HG02870 (cell line): ENCODE data around the gene TSSC4.

ENCODE experiments used
- ATAC-seq: cut with Tn5 transposase; IDR thresholded peaks from one replicate; pipeline ENCODE4 v1.9.1; 2021; ENCODE audit warnings: mild to moderate bottlenecking, moderate library complexity; ENCODE audit not compliant: unreplicated experiment

TSSC4 gene

DNA sequence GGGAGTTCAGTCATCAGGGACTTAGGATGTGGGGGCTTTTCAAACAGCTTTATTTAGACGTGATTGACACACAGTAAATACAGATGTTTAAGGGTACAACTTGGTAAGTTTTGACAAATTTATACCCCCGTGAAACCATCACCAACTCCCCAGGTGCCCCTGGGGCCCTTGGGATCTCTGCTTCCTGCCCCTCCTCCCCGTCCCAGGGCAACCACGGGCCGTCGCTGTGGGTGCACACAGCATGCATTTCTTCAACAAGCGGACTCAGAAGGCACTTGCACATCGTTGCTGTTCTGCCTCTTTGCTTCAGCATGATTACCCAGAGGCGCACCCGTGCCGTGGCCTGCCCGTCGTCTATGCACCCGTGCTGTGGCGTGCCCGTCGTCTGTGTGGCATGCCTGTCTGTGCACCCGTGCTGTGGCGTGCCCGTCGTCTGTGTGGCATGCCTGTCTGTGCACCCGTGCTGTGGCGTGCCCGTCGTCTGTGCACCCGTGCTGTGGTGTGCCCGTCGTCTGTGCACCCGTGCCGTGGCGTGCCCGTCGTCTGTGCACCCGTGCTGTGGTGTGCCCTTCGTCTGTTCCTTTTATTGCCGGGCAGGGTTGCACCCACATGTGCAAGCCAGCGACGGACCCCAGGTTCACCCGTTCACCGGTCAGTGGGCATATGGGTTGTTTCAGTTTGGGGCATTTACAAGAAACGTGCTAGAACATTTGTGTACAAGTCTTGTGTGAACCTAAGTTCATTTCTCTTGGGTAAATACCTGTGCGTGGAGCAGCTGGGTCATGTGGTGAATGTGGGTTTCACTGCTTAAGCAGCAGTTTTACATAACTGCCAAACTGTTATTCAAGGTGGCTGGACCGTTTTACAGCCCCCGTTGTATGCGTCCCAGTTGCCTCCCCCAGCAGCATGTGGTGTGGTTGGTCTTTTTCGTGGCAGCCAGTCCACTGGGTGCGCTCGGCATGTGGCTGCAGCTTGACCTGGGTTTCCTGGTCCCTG, 15.1 kb upstream of the TSSC4 start:
- ATAC-seq, result peak; percentile 48

DNA sequence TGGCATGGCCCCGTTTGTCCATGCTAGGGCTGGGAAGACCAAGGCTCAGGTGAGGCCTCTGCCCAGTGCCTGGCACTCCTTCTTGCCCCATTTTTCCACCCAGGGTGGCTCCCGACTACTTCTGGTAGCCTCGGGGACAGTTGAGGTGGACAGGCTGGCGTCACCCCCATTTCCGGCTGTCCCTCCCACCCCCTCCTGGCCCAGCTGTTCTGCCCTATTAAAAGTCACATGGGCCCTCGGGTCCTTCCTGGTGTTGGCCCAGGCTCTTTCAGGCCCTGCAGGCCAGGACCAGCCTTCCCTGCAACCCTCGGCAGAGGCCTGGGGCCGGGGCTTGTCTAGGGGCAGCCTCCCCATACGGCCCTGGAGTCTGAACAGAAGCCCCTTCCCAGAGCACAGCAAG, 14.0 kb upstream of the TSSC4 start:
- no peak for ATAC-seq

DNA sequence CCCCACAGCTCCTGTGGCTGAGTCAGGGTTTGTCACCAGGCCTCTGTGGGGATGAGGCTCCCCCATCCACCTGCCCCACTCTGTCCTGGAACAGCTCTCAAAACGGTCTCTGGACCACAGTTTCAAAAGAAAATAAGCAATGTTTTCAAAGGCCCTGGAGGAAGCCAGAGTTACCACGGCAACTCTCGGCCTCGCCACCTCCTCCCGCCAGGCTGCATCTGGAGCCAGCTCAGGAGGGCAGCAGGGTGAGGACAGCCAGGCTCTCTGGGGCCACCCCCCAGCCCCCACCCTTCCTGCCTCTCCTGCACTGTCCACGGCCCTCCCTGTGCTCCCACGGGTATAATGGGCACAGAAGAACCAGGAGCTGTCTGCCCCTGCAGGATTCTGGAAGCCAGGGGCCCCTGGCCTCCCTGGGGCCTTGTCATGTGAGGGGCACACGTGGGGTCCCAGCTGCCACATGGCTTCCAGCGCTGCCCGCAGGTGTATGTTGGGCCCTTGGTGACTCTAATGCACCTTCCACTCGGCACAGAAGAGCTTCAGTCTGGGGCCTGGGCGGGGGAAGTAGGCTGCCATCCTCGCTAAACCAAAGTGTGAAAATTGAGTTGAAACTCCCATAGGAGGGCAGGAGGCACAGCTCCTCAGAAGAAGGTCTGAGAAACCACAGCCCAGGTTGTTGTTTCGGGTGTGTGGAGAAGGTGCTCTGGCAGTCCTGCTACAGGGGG, 13.1 kb upstream of the TSSC4 start:
- no peak for ATAC-seq

DNA sequence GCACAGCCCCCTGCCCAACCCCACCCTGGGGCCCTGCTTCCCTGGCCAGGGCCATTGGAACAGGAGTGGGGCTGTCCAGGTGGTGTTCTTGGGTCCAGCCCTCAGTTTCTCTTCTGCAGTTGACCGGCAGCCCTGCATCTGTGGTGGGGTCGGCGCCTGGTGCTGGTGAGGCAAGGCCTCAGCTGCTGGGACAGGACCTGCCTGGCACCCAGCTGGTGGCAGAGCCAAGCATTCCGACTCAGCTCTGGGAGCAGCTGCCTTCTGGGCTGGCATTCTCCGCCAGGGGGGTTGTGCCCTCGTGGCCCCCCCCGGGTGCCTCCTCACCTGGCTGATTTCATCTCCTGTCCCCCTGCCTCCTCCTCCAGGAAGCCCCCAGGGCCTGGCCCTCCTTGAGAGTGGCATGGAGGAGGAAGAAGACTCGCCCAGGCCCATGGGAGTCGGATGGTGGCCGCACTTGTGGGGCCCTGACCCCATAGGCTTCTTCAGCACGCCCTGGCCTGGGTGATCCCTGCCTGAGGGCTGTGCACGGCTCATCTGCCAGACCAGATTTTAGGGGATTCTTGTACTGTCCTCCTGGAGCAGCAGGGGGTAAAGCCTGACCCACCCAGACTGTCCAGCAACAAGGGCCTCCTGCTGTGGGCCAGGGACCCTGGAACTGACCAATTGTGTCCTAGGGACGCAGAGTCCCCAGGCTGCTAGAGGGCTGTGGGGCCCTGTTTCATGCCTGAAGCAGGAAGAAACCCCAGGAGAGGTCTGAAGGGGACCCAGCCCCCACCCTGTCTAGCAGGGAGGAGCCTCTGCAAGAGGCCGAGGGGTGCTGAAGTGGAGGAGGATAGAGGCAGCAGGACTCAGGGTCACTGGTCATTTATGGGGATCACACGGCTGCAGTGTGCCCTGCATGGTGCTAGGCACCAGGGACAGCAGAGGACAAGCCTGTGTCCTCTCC, 11.8 kb upstream of the TSSC4 start:
- ATAC-seq, result no peak

DNA sequence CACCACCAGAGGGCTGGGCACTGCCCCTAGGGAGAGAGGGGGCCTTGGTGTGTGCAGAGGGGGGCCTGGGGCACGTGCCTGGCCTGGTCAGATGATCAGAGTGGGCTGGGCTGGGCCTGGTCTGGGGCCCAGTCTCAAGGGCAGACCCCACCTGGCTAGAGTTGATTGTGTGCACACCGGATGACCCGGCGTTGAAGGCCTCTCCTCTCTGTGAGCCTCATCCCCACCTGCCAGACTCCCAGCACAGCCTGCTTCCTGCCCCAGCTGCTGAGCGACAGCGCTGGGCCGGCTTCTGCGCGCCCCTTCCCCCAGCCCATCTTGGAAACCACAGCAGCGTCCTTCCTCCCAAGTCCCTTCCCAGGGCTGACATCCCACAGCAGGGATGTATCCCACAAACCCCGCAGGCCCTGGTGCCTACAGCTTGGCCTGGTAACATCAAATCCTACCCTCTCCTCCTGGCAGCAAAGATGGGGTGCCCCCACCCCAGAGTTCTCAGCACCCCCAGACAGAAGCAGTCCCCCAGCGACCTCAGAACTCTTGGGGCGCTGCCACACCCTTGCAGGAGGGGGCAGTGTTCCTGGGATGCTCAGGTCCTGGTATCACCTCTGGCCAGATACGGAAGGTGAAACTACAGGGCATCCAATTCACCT, 11.0 kb upstream of the TSSC4 start:
- ATAC-seq, result no peak

DNA sequence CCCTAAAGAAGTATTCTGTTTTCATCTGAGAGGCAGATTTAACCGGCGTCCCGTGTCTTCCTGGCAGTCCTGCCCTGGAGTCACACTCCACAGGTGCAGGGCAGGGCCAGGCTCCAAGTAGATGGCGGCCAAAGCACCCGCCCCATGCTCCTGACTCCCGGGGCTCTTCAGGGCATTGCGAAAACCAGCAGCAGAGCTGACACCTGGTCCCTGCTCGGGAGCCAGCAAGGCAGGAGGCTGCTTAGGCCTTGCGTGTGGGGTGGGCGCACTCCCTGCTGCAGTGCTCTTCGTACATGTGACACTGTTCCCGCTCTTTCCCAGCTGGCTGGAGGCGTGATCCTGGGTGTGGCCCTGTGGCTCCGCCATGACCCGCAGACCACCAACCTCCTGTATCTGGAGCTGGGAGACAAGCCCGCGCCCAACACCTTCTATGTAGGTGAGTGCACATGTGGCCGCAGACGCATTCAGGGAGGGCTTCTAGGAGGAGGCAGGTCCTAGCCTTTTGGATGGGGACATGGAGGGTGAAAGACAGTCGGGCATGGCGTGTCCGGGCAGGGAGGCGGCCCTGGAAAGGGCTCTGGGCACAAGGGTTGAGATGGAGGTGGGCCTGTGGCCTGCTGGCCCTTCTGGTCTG, 10.3 kb upstream of the TSSC4 start:
- ATAC-seq, result no peak

DNA sequence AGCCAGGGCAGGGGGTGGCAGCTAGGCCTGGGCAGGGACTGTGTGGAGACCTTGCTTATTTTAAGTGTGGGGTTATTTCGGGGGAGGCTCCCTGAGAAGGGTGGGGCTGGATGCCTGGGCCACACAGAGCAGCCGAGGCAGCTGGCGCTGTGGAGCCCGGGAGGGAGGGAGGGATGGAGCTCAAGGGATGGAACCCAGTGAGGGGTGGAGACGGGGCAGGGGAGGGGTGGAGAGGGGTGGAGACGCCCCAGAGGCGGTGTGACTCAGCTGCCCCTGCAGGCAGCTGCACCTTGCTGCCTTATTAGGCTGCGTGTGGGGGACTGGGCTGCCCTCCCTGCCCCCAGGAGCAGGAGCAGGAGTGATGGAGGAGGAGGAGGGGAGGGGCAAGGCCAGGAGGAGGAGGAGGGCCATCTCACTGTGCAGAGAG, 9.8 kb upstream of the TSSC4 start:
- no peak for ATAC-seq

DNA sequence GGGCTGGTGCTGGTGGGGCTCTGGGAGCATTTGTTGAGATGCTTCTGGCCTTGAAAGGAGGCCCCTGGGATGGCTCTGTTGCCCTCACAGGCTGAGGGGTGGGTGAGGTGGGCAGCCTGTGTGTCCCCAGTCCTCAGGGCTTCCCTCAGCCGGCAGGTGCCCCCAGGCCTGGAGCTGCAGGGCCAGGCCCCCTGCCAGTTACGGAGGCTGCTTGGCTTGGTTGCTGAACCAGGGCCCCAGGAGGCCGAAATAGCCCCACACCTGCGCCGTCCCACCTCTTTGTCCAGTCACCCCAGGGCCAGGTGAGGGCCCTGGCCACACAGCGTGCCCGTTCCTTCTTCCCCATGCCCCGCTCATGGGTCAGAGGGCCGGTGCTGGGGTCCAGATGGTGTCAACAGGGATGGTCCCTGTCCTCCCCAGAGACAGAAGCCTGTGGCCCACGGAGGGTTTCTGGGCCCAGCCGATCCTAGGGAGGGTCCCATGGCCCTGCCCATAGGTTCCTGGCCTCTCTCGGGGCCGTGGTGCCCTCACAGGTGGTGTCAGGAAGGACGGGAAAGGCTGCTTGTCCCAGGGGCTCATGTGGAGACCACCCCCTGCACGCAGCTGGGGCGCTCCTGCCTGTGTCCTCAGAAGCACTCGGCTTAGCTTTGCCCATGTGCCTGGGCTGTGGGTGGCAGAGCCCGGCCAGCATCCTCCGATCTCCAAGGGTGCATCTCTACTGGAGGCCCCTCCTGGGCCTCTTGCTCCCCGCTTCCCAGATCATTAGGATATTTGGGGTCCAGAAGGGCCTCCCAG, 9.2 kb upstream of the TSSC4 start:
- ATAC-seq, result no peak

DNA sequence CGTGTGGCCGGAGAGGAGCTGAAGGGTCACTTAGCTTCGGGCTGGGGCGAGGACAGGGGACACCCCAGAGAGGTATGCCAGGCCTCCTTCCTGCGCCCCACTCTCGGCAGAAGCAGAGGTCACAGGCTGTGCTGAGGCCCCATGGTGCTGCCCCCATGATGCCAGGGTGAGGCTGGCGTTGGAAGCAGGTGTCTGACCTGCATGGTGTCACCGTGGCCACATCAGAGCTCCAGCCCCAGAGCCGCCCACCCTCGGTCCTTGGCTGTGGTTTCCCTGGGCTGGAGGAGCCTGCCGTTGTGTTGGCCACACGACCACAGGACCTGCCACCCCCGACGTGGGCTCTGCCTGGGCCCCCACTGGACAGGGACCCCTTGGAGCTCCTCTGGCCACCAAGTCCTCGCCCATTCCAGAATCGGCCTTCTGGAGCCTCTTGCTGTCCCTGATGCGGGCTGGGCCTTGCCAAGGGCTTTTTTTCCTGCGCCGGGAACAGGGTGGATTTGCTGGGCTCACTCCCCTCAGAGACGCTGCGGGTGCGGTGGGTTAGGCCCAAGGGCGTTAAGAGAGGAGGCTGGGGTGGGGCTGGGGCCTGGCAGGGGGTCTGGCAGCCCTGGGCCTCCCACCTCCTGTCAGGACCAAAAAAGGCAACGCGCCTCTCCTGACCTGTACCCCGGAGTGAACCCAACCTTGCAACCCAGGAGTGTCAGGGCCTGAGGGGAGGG, 8.2 kb upstream of the TSSC4 start:
- no peak for ATAC-seq

DNA sequence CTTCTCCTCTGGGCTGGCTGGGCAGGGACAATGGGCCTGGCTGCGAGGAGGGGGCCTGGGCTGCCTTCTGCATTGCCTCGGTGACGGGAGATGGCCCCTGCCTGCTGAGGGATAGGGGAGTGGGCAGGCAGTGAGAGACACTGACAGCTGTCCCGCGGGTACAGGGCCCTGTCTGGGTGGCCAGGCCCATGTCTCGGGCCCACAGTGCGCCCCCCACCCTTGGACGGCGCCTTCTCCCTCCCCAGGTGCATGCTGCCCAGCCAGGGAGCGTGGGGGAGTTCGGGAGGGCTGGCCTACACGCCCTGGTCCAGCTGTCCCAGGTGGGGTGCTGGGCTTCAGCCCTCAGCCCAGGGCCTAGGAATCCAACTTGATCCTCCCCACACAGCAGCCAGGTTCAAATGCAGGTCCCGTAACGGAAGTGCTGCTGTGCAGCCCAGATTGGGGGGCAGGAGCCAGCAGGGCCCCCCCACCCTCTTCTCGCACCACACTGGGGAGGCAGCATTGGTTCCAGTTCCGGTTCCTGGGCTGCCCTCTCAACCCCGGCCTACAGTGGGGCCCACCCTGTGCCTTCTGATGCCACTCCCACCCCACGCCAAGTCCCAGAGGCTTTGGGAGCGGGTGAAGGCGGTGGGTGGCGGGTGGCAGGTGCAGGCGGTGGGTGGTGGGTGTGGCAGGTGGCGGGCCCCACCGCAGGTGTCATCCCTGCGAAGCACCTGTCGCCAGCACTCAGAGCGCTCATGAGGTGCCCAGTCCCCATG, 7.3 kb upstream of the TSSC4 start:
- no peak for ATAC-seq

DNA sequence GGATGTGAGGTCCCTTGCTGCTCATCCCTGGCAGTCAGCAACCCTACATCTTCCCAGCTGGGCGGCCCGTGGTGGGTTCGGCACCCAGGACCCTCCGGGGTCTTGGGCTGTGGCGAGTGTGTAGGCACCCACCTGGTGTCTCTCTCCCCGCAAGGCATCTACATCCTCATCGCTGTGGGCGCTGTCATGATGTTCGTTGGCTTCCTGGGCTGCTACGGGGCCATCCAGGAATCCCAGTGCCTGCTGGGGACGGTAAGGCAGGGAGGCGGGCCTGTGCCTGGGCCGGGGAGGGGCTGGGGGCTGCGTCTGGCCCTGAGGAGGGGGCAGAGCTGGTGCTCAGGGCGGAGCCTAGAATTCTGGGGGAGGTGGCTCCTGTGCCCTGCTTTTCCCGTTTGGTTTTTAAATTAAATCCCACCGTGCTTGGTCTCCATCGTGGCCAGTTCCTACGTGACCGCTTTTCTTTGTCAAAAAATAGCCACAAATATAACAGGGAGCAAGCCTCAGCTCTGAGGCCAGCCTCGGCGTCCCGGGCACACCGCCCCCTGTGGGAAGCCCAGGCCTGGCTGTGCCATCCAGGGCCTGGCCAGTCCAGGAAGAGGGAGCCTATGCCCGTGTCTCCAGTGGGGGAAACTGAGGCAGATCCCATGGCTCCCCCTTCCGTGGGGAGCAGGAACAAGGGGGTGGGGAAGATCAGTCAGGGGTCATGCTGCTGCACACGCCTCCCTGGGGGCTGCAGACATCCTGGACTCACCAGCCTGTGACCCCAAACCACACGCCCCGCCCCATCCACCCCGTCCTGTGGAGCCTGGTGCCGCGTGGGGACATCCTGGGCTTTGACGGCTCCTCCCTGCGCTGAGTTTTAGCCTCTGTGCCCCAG, 6.4 kb upstream of the TSSC4 start:
- no peak for ATAC-seq

DNA sequence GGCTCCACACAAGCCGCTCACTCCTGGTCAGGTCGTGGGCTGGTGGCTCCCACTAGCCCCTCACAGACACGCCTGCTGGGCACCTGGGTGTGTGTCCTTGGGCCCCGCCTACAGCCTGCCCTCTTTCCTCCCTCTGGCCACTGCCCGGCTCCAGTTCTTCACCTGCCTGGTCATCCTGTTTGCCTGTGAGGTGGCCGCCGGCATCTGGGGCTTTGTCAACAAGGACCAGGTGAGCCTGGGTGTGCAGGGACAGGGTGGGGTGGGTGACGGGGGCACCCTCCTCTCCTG, 5.8 kb upstream of the TSSC4 start:
- no peak for ATAC-seq

DNA sequence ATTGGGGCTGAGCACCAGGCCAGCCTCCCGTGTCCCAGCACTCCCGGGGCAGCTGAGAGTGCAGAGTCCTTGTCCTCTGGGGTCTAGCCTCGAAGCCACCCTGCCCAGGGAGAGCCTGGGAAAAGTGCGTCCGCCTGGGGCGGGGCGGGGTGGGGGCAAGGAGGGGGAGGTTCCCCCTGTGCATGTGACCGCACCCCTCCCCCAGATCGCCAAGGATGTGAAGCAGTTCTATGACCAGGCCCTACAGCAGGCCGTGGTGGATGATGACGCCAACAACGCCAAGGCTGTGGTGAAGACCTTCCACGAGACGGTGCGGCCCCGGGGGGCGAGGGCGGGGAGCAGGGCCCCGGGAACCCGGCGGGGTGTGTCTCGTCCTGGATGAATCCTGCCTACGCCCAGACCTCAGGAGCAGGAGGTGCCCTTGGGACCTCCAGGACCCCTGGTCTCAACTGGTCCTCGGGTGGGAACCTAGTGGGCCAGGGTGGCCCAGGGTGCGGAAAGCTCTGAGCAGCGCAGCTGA, 5.3 kb upstream of the TSSC4 start:
- ATAC-seq, result no peak

DNA sequence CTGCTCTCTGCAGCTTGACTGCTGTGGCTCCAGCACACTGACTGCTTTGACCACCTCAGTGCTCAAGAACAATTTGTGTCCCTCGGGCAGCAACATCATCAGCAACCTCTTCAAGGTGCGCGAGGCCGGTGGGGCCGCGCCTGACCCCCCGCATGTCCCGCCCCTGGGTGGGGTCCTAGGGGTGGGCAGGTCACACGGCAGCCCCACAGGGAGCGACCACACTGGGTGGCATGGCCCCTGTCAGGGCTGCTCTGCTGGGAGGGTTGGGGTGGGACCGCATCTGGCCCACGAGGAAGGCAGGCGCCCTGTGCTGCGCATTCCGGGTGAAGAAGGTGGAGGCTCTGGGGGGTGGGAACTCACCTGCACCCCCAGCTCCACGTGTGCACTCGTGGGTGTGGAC, 4.7 kb upstream of the TSSC4 start:
- no peak for ATAC-seq

DNA sequence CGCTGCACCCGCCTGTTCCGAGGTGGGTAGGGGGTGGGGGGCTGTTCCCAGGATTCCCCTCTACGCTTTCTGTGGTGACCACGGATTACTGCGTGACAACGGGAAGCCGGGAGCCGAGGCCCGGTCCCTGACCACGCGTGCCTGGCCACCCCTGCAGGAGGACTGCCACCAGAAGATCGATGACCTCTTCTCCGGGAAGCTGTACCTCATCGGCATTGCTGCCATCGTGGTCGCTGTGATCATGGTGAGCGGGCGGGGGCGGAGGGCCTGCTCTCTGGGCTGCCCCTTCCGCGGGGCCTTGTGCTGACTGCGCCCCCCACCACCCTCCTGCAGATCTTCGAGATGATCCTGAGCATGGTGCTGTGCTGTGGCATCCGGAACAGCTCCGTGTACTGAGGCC, 4.1 kb upstream of the TSSC4 start:
- no peak for ATAC-seq

DNA sequence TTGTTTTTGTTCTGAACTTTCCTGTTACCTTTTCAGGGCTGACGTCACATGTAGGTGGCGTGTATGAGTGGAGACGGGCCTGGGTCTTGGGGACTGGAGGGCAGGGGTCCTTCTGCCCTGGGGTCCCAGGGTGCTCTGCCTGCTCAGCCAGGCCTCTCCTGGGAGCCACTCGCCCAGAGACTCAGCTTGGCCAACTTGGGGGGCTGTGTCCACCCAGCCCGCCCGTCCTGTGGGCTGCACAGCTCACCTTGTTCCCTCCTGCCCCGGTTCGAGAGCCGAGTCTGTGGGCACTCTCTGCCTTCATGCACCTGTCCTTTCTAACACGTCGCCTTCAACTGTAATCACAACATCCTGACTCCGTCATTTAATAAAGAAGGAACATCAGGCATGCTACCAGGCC, 3.5 kb upstream of the TSSC4 start:
- no peak for ATAC-seq
